ENCODE data around the gene HIRA. TPM values are rescaled to one million over a fixed set of nuclear protein-coding genes. Genes with fewer than 3 reads are reported as not detected.
"Not testable (repeated sequence)": the region's sequence is repeated elsewhere in the genome, so short reads cannot be mapped to it uniquely, and the experiment has no call there.

The HIRA gene
- total RNA-seq, 1 donor: 19.0 TPM

DNA sequence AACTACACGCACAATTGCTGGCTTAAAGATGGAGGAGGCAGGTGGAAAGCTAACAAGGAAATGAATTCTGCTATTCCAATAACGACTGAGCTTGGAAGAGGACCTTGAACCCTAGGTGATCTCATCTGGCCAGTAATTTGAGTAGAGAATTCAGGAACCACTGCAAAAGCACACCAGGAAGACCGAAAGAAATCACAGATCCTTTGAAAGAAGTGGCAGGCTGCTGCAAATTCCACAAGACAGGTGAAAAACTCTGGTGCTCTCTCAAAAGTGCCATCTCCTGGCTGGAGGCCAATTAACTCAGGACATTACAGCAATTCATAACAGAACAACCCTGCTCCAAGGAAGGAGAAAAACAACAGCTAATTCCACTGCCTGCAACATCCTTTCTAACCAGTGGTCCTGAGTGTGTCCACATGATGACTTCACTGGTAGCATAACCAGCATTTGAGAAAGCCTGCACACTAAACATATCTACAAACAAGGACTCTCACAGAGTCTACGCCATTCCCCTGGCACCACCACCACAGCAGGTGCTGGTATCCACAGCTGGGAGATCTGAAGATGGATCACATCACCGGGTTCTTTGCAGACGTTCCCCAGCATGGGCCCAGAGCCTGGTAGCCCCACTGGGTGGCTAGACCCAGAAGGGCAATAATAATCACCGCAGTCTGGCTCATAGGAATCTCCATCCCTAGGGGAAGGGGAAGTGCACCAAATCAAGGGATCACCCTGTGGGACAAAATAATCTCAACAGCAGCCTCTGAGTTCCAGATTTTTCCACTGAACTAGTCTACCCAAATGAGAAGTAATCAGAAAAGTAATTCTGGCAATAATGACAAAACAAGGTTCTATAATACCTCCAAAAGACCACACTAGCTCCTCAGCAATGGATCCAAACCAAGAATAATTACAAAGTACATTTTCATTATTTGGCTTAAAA, 95.1 kb downstream of the HIRA start:
- H3K4me3 ChIP-seq (ENCODE audit: low read depth, low read length): no peak overlapping the region
- TF ChIP-seq, protein P1, sequence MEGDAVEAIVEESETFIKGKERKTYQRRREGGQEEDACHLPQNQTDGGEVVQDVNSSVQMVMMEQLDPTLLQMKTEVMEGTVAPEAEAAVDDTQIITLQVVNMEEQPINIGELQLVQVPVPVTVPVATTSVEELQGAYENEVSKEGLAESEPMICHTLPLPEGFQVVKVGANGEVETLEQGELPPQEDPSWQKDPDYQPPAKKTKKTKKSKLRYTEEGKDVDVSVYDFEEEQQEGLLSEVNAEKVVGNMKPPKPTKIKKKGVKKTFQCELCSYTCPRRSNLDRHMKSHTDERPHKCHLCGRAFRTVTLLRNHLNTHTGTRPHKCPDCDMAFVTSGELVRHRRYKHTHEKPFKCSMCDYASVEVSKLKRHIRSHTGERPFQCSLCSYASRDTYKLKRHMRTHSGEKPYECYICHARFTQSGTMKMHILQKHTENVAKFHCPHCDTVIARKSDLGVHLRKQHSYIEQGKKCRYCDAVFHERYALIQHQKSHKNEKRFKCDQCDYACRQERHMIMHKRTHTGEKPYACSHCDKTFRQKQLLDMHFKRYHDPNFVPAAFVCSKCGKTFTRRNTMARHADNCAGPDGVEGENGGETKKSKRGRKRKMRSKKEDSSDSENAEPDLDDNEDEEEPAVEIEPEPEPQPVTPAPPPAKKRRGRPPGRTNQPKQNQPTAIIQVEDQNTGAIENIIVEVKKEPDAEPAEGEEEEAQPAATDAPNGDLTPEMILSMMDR (IDR thresholded peaks at IDR 0.05; ENCODE audit: insufficient read depth, low read depth, low read length): no peak
- DNase-seq (ENCODE audit: low read depth): no peak

DNA sequence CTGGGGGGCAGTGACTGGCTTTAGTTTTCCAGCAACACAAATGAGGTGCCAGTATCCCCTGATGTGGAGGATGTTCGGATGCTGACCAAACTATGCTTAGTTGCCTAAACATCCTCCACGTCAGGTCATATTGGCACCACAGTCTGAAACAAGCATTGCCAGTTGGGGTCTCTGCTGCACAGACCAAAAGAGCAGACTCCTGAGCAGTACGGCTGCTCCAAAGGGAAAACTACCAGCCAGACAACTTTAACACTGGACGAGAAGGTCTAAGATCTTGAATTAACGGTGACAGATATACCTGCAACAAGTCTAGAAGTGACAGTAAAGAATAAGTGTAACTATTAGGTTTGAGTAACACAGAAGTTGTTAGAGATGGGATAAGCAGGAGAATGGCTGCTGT, 99.6 kb downstream of the HIRA start:
- H3K4me3 ChIP-seq (ENCODE audit: low read depth, low read length): no peak overlapping the region
- no peak for DNase-seq (ENCODE audit: low read depth)
- TF ChIP-seq, protein P1 (IDR thresholded peaks at IDR 0.05; ENCODE audit: insufficient read depth, low read depth, low read length): no peak

DNA sequence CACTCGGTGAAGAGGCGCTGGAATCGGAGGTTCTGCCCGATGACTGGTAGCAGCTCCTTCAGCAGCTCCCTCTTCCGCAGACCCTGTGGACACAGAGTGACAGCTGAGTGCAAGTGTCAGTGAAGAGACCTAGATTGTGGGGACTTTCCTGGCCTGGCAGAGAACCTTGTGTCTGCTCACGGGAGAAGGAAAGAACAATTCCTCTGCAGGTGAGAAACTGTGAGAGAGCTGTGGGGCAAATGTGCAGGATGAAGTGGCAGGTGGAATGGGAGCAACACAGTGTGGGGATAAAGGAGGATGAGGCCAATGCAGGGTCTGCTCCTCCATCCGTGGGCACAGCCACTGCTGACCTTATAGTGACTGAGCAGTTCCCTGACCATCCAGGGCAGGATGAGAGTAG, 100.1 kb downstream of the HIRA start:
- DNase-seq (ENCODE audit: low read depth): no peak
- no peak overlapping the region for H3K4me3 ChIP-seq (ENCODE audit: low read depth, low read length)
- TF ChIP-seq, protein P1 (IDR thresholded peaks at IDR 0.05; ENCODE audit: insufficient read depth, low read depth, low read length): no peak

DNA sequence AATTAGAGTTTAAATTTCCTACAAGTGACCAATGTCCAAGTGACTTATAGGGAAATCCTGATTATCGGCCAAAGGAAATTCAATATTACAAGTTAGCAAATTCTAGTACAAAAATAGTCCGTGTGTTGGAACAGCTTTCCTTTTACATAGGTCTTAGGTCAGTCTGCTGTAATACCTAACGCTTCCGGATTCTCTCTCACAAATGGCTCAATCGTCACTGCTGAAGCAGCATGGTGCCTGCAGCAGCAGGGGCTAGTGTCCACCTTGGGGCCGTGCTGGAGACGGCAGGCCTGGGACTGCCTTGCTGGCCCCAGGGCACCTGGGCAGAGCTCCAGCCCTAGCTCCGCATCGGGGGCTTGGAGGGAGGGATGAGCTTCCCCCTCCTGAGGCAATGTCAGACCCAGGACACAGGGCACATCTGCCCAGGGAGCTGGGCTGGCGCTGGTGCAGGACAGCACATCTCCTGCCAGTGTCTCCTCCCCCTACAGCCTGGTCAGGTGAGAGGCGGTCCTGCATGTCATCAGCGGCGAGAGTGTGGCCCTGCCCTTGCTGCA, 100.6 kb downstream of the HIRA start:
- no peak for DNase-seq (ENCODE audit: low read depth)
- TF ChIP-seq, protein P1 (IDR thresholded peaks at IDR 0.05; ENCODE audit: insufficient read depth, low read depth, low read length): no peak

DNA sequence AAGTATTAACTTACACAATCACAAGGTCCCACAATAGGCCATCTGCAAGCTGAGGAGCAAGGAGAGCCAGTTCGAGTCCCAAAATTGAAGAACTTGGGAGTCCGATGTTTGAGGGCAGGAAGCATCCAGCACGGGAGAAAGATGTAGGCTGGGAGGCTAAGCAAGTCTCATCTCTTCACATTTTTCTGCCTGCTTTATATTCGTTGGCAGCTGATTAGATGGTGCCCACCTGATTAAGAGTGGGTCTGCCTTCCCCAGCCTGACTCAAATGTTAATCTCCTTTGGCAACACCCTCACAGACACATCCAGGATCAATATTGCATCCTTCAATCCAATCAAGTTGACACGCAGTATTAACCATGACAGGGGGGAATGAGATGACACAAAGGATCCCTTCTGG, 101.3 kb downstream of the HIRA start:
- H3K4me3 ChIP-seq (ENCODE audit: low read depth, low read length); DNase-seq (ENCODE audit: low read depth): not testable (repeated sequence)

More for the DNA sequence above, 100.6 kb downstream of the HIRA start:
- no peak overlapping the region for H3K4me3 ChIP-seq (ENCODE audit: low read depth, low read length)

DNA sequence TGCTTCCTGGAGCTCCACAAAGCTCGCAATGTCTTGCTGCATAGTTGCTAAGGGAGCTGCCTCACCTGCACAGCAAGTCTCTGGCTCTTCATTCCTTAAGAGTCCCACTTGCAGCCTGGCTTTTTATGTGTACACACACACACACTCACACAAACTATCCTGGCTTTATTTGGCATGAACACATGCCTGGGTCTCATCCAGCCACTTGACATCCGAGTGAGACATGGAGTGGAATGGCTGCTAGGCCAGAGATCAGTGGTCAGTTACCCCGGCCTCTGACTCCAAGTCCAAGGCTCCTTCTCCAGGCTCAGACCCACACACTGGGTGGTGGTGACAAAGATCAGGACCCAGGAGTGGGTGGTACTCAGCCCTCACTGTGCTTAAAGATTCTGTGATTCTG, 102.1 kb downstream of the HIRA start:
- H3K4me3 ChIP-seq (ENCODE audit: low read depth, low read length): no peak overlapping the region
- TF ChIP-seq, protein P1 (IDR thresholded peaks at IDR 0.05; ENCODE audit: insufficient read depth, low read depth, low read length): no peak
- DNase-seq (ENCODE audit: low read depth): no peak

DNA sequence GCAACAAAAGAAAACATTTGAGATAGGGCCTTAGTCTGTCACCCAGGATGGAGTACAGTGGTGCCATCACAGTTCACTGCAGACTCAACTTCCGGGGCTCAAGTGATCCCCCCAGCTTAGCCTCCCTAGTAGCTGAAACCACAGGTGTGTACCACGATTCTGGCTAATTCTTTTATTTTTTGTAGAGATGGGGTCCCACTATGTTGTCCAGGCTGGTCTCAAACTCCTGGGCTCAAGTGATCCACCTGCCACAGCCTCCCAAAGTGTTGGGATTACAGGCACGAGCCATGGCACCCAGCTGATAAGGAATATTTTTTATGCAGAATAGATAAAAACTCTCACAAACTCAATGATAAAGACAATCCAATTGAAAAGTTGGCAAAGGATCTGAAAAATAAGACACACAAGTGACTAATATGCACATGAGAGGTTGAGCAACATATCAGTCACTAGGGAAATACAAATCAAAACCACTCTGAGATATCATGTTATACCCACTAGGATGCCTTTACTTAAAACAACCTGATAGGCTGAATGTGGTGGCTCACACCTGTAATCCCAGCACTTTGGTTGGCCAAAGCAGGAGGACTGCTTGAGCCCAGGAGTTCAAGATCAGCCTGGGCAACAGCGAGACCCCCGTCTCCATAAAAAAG, 106.1 kb downstream of the HIRA start:
- DNase-seq (ENCODE audit: low read depth): peak; percentile 25
- TF ChIP-seq, protein P1 (IDR thresholded peaks at IDR 0.05; ENCODE audit: insufficient read depth, low read depth, low read length): no peak
- no peak overlapping the region for H3K4me3 ChIP-seq (ENCODE audit: low read depth, low read length)

DNA sequence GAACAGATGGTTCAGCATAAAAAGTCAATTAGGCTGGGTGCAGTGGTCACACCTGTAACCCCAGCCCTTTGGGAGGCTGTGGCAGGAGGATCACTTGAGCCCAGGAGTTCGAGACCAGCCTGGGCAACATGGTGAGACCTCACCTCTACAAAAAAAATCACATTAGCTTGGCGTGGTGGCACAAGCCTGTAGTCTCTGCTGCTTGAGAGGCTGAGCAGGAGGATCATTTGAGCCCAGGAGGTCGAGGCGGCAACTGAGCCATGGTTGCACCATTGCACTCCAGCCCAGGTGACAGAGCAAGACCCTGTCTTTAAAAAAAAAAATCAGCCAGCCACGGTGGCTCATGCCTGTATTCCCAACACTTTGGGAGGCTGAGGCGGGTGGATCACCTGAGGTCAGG, 108.1 kb downstream of the HIRA start:
- not testable (repeated sequence) for DNase-seq (ENCODE audit: low read depth); H3K4me3 ChIP-seq (ENCODE audit: low read depth, low read length)

Measured in fibroblast of villous mesenchyme (primary cell).